ENCODE data around the gene GIGYF2.

GRCh38 chr2:232770207-232770606 is 73.1 kb downstream of the GIGYF2 start:
- TF ChIP-seq ZBTB1 (tag by site-specific recombination; IDR thresholded peaks at IDR 0.05) (no peak), ZNF146 (tag by site-specific recombination; IDR thresholded peaks at IDR 0.05) (no peak), YY1 (tag by site-specific recombination; IDR thresholded peaks at IDR 0.05) (no peak), ZNF704 (tag by site-specific recombination; IDR thresholded peaks at IDR 0.05) (no peak), SCRT1 (tag by site-specific recombination; IDR thresholded peaks at IDR 0.05; ENCODE audit: borderline replicate concordance) (no peak)

Data from HEK293 (cell line).